Right cardiac atrium (tissue), 5 donors: ENCODE results near the gene GOSR2. TPM values are rescaled to one million over a fixed set of nuclear protein-coding genes. Genes with fewer than 3 reads are reported as not detected.

ENCODE experiments used
- ATAC-seq, 2 donors: fragments of 200-7000 bp; cut with Tn5 transposase; one replicate each; pipeline versions ENCODE4 v1.8.0 to v1.9.1; 2020; ENCODE audit warnings: moderate library complexity in 2 of 2, mild to moderate bottlenecking in 1 of 2
- DNase-seq, 3 donors: peaks; one replicate each; pipeline ENCODE4 v3.0.0-alpha.2; 2020
- H3K27ac ChIP-seq: one replicate; pipeline ENCODE4 v1.5.1; 2013; ENCODE audit warnings: mild to moderate bottlenecking, low read length, control low read depth, moderate library complexity
- H3K27me3 ChIP-seq: one replicate; pipeline ENCODE4 v1.6.1; 2013; ENCODE audit not compliant: control insufficient read depth, insufficient read depth
- H3K4me1 ChIP-seq: one replicate; pipeline ENCODE4 v1.6.1; 2013; ENCODE audit warnings: low read length; ENCODE audit not compliant: control insufficient read depth, insufficient read depth
- H3K4me3 ChIP-seq: one replicate; pipeline ENCODE4 v1.5.1; 2013; ENCODE audit warnings: low read length, control low read depth
- H3K9me3 ChIP-seq: one replicate; pipeline ENCODE4 v1.6.1; 2013; ENCODE audit warnings: low read length; ENCODE audit not compliant: control insufficient read depth
- WGBS: extraction: QIAGEN DNeasy Blood & Tissue Kit; methylation state at CpG from one replicate; pipeline ENCODE4 v1.1.7; 2013; 5-methylcytosine and 5-hydroxymethylcytosine counted together
- intact Hi-C, 4 donors: fragments of 100-400 bp; cut with DNase I; formaldehyde crosslinking; loops; one replicate each; pipeline versions ENCODE4 v1.11.0 to v1.14.0; 2022 to 2023
- polyA plus RNA-seq: library from polyadenylated mRNA; stranded (reverse); fragments of 200-250 nt; gene quantifications from one replicate; pipeline ENCODE4 v1.2.3, GENCODE V29; 2013
- total RNA-seq, 4 donors: library from RNA; stranded (reverse); fragmentation: NEBNext Ultra II Directional; extraction: Animal tissue kit (Norgen Biotek cat#: 25700); gene quantifications; one replicate each; pipeline ENCODE4 v1.2.1, GENCODE V29; 2021
- donor health status: healthy with polysubstance abuse.
- donor health status: DM: no; HTN: yes; CAD: no.
- donor health status: DM: no; HTN: no; CAD: no.
- donor health status: DM: no; HTN: yes; CAD: no; lungs with severe emphysema.
- donor health status: DM: yes; HTN: yes; CAD: no.

GOSR2 gene
- total and polyA plus RNA-seq, 5 donors, result 29.1 to 69.8 (median 48.5) TPM

- H3K9me3 ChIP-seq, result no peaks in the 10 kb centered on the region
- intact Hi-C loops, result no loop called here
- H3K4me1 ChIP-seq, result no peaks in the 10 kb centered on the region
- H3K27ac ChIP-seq, result no peak overlapping the region
- H3K4me3 ChIP-seq, result no peak overlapping the region
- no peak for ATAC-seq
- DNase-seq, result no peak
- H3K27me3 ChIP-seq, result no peaks in the 10 kb centered on the region
- WGBS, result 78% methylated on average over 9 of the region's 9 CpGs
Measured at GRCh38 chr17:46964315-46965265, 41.6 kb downstream of the GOSR2 start.

DNA sequence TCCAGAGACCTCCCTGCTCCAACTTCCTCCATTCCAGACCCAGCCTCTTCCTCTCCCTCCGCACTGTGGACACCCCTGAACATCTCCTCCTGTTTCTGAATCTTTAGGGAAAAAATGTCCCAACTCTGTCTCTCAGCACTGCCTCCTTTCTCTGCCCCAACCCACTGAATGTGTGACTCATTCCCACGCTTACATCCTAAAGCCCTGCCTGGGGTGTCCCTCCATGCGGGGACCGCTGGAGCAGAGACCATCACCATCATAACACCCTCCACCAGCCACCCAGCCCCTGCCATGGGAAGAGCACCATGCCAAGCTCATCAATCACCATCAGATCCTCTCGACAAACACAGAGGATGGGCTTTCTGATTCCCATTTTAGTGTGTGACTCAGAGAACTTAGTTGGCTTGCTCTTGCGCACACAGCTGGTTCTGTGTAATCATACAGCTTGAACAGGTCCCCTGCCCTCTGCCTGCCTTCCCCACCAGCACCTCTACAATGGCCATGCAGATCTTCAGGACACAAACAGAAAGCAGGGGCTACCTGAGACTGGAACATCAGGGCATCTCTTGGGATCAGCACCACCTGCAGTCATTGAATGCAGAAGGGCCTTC, 45.4 kb downstream of the GOSR2 start:
- no peak for ATAC-seq

DNA sequence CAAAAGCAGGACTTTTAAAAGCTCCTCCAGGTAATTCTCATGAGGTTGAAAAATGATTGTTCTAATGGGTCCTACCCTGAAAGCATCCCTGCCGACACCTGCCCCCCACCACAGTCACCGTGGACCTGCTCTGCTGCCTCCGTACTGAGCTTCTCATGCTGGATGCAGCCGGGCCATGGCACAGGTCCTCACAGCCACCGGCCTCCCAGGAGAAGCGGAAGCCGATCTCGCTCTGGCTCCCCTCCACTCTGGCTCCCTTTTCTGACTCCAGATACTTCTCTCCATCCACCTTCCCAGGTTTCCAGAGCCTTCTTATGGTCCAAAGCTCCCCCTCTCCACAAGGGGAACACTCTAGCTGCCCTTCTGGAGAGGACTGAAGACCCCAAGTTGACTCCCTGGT, 45.9 kb downstream of the GOSR2 start:
- H3K27ac ChIP-seq, result no peak overlapping the region
- no peak overlapping the region for H3K4me3 ChIP-seq
- 92% methylated on average over 8 of the region's 8 CpGs for WGBS
- DNase-seq (no peak), ATAC-seq (no peak)
- intact Hi-C loops, result no loop called here
- H3K4me1 ChIP-seq, result no peaks in the 10 kb centered on the region
- no peaks in the 10 kb centered on the region for H3K9me3 ChIP-seq
- no peaks in the 10 kb centered on the region for H3K27me3 ChIP-seq

More for the DNA sequence above, 45.4 kb downstream of the GOSR2 start:
- no peak overlapping the region for H3K4me3 ChIP-seq
- no peaks in the 10 kb centered on the region for H3K4me1 ChIP-seq
- WGBS, result 85% methylated on average over 6 of the region's 6 CpGs
- intact Hi-C loops, result no loop called here
- DNase-seq, result no peak
- H3K27ac ChIP-seq, result no peak overlapping the region
- no peaks in the 10 kb centered on the region for H3K9me3 ChIP-seq
- H3K27me3 ChIP-seq, result no peaks in the 10 kb centered on the region

DNA sequence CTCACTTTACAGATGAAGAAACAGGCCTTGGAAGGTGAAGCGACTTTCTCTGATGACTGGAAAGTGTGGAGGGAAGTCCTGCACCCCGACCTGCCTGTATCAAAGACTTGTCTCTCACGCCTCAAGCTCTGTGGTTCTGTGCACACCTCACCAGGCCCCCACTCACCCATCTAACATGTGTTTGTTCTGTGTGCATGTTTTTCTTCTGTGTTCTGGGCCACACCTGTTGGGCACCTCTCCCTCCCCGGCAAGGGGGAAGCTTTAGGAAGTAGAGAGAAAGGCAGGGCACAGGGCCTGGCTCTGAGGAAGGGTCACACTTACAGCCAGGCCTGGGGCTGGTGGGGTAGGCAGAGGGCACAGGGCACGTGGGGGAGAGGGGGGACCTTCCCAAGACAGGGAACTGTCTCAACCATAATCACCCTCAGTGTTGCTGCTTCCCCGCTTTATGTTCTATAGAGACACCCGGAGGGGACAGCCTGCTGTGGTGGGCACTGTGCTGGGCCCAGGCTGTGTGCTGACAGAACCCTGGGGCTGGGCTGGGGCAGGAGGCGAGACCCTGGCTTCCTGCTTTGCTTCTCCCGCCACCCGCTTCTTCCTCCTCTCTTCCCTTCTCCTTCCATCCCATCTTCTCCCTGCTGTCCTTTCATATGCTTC, 48.8 kb downstream of the GOSR2 start:
- no peaks in the 10 kb centered on the region for H3K9me3 ChIP-seq
- no peaks in the 10 kb centered on the region for H3K4me1 ChIP-seq
- no peaks in the 10 kb centered on the region for H3K27me3 ChIP-seq
- no peak overlapping the region for H3K4me3 ChIP-seq
- intact Hi-C loops, result no loop called here
- DNase-seq, result no peak
- ATAC-seq, result no peak
- no peak overlapping the region for H3K27ac ChIP-seq
- WGBS, result 81% methylated on average over 10 of the region's 10 CpGs

GRCh38 chr17:46972346-46972745, 49.4 kb downstream of the GOSR2 start:
- Histone ChIP-seq H3K27me3 (no peaks in the 10 kb centered on the region), H3K27ac (no peak overlapping the region), H3K4me3 (no peak overlapping the region), H3K4me1 (no peaks in the 10 kb centered on the region), H3K9me3 (no peaks in the 10 kb centered on the region)
- WGBS, result 55% methylated on average over 6 of the region's 6 CpGs
- DNase-seq (peak in 1 of 3 donors; percentile 62), ATAC-seq (peak in 1 of 2 donors; percentile 30)
- intact Hi-C loops, result no loop called here

DNA sequence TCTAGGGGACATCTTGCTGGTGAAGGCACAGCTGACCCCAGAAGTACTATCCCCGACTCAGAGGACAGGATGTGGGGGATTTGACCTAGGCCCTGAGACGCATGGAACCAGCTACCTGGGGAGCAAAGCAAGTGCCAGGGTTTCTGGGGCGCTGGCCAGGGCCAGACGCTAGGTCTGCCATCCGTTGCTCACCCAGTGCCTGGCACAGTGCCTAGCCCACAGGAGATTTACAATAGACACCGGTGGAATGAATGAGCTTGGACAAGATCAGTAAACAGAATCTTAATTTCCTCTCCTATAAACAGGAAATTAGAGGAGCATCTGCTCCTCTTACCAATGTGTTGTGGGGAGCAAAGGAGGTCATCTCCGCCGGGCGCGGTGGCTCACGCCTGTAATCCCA, 51.1 kb downstream of the GOSR2 start:
- WGBS, result 81% methylated on average over 11 of the region's 11 CpGs
- H3K9me3 ChIP-seq, result no peaks in the 10 kb centered on the region
- H3K27me3 ChIP-seq, result no peaks in the 10 kb centered on the region
- DNase-seq (no peak), ATAC-seq (no peak)
- H3K4me1 ChIP-seq, result no peaks in the 10 kb centered on the region
- intact Hi-C loops, result no loop called here
- no peak overlapping the region for H3K27ac ChIP-seq
- H3K4me3 ChIP-seq, result no peak overlapping the region

DNA sequence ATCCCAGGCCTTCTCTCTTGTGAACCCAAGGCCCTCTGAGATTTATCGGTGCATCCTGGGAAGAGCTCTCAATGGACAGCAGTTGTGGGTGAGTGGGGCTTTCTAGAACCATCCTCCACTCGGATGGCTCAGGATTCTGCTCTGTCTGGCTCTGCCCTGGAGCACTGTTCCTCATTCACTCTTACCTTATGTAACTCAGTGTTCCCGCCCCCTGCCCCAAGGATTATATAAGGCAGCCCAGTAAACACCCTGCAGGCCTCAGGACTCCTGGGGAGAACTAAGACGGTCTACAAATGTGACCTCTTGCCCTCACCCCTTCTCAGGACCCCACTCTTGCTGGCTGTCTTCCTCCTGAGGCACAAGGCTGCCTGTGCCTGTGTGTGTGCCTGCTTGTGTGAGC, 52.3 kb downstream of the GOSR2 start:
- Histone ChIP-seq H3K27ac (no peak overlapping the region), H3K4me3 (no peak overlapping the region), H3K4me1 (no peaks in the 10 kb centered on the region), H3K9me3 (no peaks in the 10 kb centered on the region), H3K27me3 (no peaks in the 10 kb centered on the region)
- no peak for DNase-seq
- intact Hi-C loops, result no loop called here
- no peak for ATAC-seq
- WGBS, result 82% methylated on average over 4 of the region's 4 CpGs

- no peak for ATAC-seq
- H3K27me3 ChIP-seq, result no peaks in the 10 kb centered on the region
Measured at GRCh38 chr17:46976626-46977270, 53.8 kb downstream of the GOSR2 start.

DNA sequence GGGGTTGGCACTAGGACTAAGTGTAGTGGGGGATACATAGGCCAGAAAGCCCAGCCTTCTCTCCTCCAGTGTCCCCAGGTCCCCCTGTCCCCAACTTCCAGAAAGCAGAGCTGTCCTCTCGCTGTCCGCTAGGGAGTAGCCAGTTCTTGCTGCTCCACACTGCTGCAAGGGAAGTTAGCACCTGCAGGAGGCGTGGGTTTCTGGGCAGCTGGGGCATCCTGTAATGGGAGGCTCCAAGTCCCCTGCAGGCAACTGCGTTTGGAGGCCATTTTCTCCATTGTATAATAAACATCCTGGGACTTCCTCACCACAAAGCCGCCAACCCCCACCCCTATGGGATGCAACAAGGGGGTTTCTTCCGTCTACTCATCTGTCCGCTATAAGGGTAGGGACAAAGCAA, 54.4 kb downstream of the GOSR2 start:
- Histone ChIP-seq H3K27ac (no peak overlapping the region), H3K4me3 (no peak overlapping the region), H3K4me1 (no peaks in the 10 kb centered on the region), H3K9me3 (no peaks in the 10 kb centered on the region), H3K27me3 (no peaks in the 10 kb centered on the region)
- 35% methylated on average over 7 of the region's 7 CpGs for WGBS
- peak in 1 of 2 donors; percentile 27 for ATAC-seq
- no peak for DNase-seq
- intact Hi-C loops, result no loop called here

More at GRCh38 chr17:46976626-46977270, 53.8 kb downstream of the GOSR2 start:
- no peak overlapping the region for H3K4me3 ChIP-seq
- WGBS, result 60% methylated on average over 14 of the region's 14 CpGs
- intact Hi-C loops, result no loop called here
- no peak for DNase-seq
- H3K4me1 ChIP-seq, result no peaks in the 10 kb centered on the region
- no peak overlapping the region for H3K27ac ChIP-seq
- H3K9me3 ChIP-seq, result no peaks in the 10 kb centered on the region

GRCh38 chr17:46977750-46978488, 55.0 kb downstream of the GOSR2 start:
- DNase-seq (no peak), ATAC-seq (no peak)
- intact Hi-C loops, result no loop called here
- Histone ChIP-seq H3K27me3 (no peaks in the 10 kb centered on the region), H3K9me3 (no peaks in the 10 kb centered on the region), H3K27ac (no peak overlapping the region), H3K4me3 (peak overlapping the region; percentile 59), H3K4me1 (no peaks in the 10 kb centered on the region)
- 12% methylated on average over 36 of the region's 36 CpGs for WGBS
